AG09319 (cell line): Measurements from ENCODE around the gene LYRM4.

ENCODE experiments used
- DNase-seq: peaks from one replicate; pipeline ENCODE4 v3.0.0-alpha.2; 2010; ENCODE audit warnings: low read depth; ENCODE audit errors: extremely low read depth
- TF ChIP-seq, protein P1 (sequence below): IDR thresholded peaks from 2 replicates; pipeline ENCODE4 v1.5.1; 2011; ENCODE audit warnings: low read depth, mild to moderate bottlenecking, inconsistent platforms, low read length, moderate library complexity

Gene LYRM4

DNA sequence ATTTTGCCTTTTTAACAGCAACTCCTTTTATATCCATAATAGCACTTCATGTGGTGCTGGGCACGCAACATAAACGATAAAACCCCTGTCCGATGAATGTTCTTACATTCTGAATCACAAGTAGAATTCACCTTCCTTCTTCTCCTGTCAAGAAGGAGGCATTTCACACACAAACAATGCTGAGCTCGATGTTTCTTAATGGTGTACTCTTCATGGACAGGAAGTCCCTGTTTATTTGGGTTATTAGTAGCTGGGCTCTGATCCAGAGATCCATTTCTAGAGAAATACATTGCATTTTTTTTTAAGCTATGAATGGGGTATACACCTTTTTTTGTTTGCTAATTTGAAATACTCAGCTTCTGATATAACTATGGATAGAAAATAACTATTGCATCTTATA lies 93.2 kb downstream of the LYRM4 start:
- TF ChIP-seq, protein P1, sequence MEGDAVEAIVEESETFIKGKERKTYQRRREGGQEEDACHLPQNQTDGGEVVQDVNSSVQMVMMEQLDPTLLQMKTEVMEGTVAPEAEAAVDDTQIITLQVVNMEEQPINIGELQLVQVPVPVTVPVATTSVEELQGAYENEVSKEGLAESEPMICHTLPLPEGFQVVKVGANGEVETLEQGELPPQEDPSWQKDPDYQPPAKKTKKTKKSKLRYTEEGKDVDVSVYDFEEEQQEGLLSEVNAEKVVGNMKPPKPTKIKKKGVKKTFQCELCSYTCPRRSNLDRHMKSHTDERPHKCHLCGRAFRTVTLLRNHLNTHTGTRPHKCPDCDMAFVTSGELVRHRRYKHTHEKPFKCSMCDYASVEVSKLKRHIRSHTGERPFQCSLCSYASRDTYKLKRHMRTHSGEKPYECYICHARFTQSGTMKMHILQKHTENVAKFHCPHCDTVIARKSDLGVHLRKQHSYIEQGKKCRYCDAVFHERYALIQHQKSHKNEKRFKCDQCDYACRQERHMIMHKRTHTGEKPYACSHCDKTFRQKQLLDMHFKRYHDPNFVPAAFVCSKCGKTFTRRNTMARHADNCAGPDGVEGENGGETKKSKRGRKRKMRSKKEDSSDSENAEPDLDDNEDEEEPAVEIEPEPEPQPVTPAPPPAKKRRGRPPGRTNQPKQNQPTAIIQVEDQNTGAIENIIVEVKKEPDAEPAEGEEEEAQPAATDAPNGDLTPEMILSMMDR: no peak
- no peak for DNase-seq

DNA sequence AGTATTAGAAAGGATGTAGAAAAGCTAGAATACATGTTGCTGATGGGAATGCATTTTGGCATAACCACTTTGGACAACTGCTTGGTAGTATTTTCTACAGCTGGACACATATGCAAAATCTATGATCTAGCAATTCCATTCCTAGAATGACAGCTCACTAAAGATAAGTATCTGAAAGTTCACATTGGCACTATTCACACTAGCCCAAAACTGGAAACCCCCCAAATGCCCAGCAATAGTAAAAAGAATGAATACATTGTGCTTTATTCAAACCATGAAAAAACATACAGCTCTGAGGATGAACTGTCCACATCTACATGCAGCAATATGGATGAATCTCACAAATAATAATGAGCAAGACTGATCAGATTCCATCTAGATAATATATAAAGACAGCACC lies 96.7 kb downstream of the LYRM4 start:
- TF ChIP-seq, protein P1: no peak
- DNase-seq: no peak

DNA sequence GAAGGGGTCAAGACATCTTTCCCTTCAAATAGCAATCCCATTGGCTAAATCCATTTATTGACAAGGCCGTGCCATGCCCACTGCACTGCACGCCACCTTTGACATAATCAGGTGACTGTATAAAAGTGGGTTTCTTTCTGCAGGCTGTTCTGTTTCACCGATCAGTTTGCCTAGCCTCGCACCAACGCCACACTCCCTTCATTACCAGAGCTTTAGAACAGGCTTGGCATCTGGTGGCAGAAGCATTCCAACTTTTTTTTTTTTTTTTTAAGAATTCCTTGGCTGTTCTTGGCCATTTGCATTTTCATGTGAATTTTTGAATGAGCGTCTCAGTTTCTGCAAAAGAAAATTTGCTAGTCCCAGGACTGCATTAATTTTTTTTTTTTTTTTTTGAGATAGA lies 97.5 kb downstream of the LYRM4 start:
- TF ChIP-seq, protein P1: no peak
- DNase-seq: no peak

DNA sequence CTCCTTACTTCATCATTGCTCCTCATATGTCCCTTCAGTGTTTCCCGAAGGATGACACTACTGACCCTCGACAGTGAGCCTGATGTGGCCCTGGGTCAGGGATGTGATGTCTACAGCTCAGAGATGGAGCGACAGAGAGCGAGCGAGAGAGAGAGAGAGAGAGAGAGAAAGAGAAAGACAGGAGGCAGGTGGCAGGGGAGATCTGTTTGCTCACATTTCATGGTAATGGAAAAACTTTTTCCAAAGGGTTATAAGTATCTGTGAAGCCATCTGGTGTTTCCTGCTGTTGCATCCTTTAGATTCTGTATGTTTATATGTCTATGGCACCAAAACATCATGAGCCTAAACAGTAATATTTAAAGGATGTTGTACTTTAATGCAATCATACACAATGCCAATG lies 98.4 kb downstream of the LYRM4 start:
- TF ChIP-seq, protein P1: no peak
- DNase-seq: no peak

DNA sequence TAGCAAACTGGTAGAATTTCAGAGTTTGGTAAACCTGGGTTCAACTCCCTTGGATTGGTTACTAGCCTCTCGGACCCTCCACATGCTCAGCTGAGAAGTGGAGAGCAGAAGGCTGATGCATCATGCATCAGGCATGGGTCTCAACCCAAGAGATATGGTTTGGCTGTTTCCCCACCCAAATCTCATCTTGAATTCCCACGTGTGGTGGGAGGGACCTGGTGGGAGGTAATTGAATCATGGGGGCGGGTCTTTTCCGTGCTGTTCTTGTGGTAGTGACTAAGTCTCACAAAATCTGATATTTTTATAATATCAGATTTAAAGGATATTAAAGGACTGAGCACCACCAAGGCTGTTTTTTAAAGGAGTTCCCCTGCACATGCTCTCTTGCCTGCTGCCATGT lies 100.5 kb downstream of the LYRM4 start:
- TF ChIP-seq, protein P1: no peak
- DNase-seq: no peak

DNA sequence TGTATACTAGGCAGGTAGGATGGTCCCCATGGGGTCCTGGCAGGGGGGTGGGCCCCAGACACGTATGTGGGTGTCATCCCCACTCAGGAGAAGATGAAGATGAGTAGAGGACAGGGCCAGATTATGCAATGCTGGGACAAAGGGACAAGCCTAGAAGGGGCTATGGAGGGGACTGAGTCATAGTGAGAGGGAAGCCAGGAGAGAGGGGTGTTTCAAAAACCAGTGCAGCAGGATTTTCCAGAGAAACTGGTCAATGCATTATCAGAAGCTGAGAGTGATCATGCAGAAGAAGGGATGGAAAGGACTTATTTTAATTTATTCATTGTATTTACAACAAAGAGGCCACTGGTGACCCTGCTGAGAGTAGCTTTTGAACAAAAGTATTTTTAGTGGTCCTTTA lies 101.6 kb downstream of the LYRM4 start:
- TF ChIP-seq, protein P1: no peak
- DNase-seq: no peak

DNA sequence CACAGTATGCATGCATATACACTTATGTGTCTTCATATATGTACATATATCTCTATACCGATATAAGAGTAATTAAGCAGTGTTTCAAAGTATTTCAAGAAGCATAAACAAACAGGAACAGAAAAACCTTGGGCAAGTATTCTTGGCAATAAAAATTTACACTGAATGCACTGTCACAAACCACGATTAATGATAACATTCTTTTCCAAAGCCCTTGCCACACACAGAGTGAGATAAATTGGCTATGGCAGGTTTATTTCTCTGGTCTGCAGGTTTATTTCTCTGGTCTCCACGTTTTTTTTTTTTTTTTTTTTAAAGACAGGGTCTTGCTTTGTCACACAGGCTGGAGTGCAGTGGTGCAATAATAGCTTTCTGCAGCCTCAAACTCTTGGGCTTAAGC lies 102.6 kb downstream of the LYRM4 start:
- TF ChIP-seq, protein P1: no peak
- DNase-seq: no peak
